ENCODE data around the gene CXCL11. TPM values are rescaled to one million over a fixed set of nuclear protein-coding genes. Genes with fewer than 3 reads are reported as not detected.

CXCL11 gene
- total RNA-seq, 1 experiment from 2014 or later, result not detected

- intact Hi-C loops (cut with micrococcal nuclease; ENCODE audit: unreplicated experiment), result no loop called here
- POLR2A ChIA-PET (ENCODE audit: unreplicated experiment), result no interaction called here
Observed at GRCh38 chr4:76072760-76073159, 36.9 kb upstream of the CXCL11 start.

GRCh38 chr4:76067652-76068286 lies 31.9 kb upstream of the CXCL11 start:
- Histone ChIP-seq H3K27ac (no peak overlapping the region), H3F3A (ENCODE audit: insufficient read depth, low read depth) (no peaks in the 10 kb centered on the region), H3K79me2 (ENCODE audit: low read depth) (no peaks in the 10 kb centered on the region), H3K4me3 (no peak overlapping the region), H3K36me3 (ENCODE audit: low read depth) (no peaks in the 10 kb centered on the region), H3K9me2 (ENCODE audit: insufficient read depth) (no peaks in the 10 kb centered on the region), H4K20me1 (ENCODE audit: insufficient read depth) (no peaks in the 10 kb centered on the region), H3K4me1 (replicated peaks; ENCODE audit: insufficient read depth) (no peaks in the 10 kb centered on the region), H2AFZ (no peak overlapping the region), H3K27me3 (ENCODE audit: insufficient read depth, low read depth) (no peaks in the 10 kb centered on the region), H3K4me2 (no peak overlapping the region), H3K9me3 (ENCODE audit: insufficient read depth, low read depth) (no peaks in the 10 kb centered on the region)
- TF ChIP-seq EZH2 (IDR thresholded peaks at IDR 0.05; ENCODE audit: low read depth), result no peak
- TF ChIP-seq, protein P1, sequence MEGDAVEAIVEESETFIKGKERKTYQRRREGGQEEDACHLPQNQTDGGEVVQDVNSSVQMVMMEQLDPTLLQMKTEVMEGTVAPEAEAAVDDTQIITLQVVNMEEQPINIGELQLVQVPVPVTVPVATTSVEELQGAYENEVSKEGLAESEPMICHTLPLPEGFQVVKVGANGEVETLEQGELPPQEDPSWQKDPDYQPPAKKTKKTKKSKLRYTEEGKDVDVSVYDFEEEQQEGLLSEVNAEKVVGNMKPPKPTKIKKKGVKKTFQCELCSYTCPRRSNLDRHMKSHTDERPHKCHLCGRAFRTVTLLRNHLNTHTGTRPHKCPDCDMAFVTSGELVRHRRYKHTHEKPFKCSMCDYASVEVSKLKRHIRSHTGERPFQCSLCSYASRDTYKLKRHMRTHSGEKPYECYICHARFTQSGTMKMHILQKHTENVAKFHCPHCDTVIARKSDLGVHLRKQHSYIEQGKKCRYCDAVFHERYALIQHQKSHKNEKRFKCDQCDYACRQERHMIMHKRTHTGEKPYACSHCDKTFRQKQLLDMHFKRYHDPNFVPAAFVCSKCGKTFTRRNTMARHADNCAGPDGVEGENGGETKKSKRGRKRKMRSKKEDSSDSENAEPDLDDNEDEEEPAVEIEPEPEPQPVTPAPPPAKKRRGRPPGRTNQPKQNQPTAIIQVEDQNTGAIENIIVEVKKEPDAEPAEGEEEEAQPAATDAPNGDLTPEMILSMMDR (conservative IDR thresholded peaks at IDR 0.05), result peak; percentile 80
- peak; percentile 40 to 44 for DNase-seq
- no TSS peak for BruUV-seq (replicated peaks)
- ChIA-PET CTCF (no interaction called here), POLR2A (ENCODE audit: unreplicated experiment) (no interaction called here)
- intact Hi-C loops (cut with micrococcal nuclease; ENCODE audit: unreplicated experiment), result loop anchor here (1.0 to 5.0 kb wide), 3 partner anchors 71 to 170 kb away; no protein-coding TSS in a partner anchor

More at GRCh38 chr4:76072760-76073159, 36.9 kb upstream of the CXCL11 start:
- Histone ChIP-seq H4K20me1 (ENCODE audit: insufficient read depth) (no peaks in the 10 kb centered on the region), H3K4me2 (no peak overlapping the region), H3K4me1 (replicated peaks; ENCODE audit: insufficient read depth) (no peaks in the 10 kb centered on the region), H3K9me3 (ENCODE audit: insufficient read depth, low read depth) (no peaks in the 10 kb centered on the region), H3K4me3 (no peak overlapping the region), H3K36me3 (ENCODE audit: low read depth) (no peaks in the 10 kb centered on the region), H3K27me3 (ENCODE audit: insufficient read depth, low read depth) (no peaks in the 10 kb centered on the region), H3K9me2 (ENCODE audit: insufficient read depth) (no peaks in the 10 kb centered on the region), H3K27ac (no peak overlapping the region), H3F3A (ENCODE audit: insufficient read depth, low read depth) (no peaks in the 10 kb centered on the region), H3K79me2 (ENCODE audit: low read depth) (no peaks in the 10 kb centered on the region), H2AFZ (no peak overlapping the region)
- CTCF ChIA-PET, result no interaction called here
- TF ChIP-seq, protein P1 (conservative IDR thresholded peaks at IDR 0.05), result no peak
- TF ChIP-seq EZH2 (IDR thresholded peaks at IDR 0.05; ENCODE audit: low read depth), result no peak
- no peak for DNase-seq
- BruUV-seq (replicated peaks), result no TSS peak

DNA sequence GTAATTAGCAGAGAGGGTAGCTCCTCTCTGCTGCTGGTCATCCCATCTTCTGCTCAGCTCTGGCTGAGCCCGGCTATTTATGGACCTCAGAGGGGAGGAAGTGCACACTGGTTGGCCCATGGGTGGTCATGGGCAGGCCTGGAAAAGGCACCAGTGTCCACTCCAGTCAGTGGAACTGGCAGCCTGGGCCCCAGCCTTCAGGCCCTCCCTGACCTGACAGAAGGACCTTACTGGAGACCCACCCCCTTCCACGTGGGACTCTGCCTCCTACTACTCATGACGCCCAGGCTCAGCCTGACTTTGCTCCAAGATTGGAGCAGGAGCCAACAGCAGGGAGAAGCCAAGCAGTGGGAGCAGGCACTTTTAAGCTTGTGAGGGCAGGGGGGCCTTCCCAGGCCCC lies 30.7 kb upstream of the CXCL11 start:
- intact Hi-C loops (cut with micrococcal nuclease; ENCODE audit: unreplicated experiment), result loop anchor here (5.0 kb wide), 2 partner anchors 149 to 169 kb away; no protein-coding TSS in a partner anchor
- no TSS peak for BruUV-seq (replicated peaks)
- POLR2A ChIA-PET (ENCODE audit: unreplicated experiment), result interaction anchor here (0.7 kb wide), 1 partner anchor 67 kb away, joined by 3 read pairs; no protein-coding TSS in a partner anchor
- DNase-seq, result no peak
- Histone ChIP-seq H3K36me3 (ENCODE audit: low read depth) (no peaks in the 10 kb centered on the region), H3K9me3 (ENCODE audit: insufficient read depth, low read depth) (no peaks in the 10 kb centered on the region), H3K27ac (no peak overlapping the region), H3K4me3 (no peak overlapping the region), H3K27me3 (ENCODE audit: insufficient read depth, low read depth) (no peaks in the 10 kb centered on the region), H3F3A (ENCODE audit: insufficient read depth, low read depth) (no peaks in the 10 kb centered on the region), H2AFZ (no peak overlapping the region), H4K20me1 (ENCODE audit: insufficient read depth) (no peaks in the 10 kb centered on the region), H3K79me2 (ENCODE audit: low read depth) (no peaks in the 10 kb centered on the region), H3K4me2 (no peak overlapping the region), H3K9me2 (ENCODE audit: insufficient read depth) (no peaks in the 10 kb centered on the region), H3K4me1 (replicated peaks; ENCODE audit: insufficient read depth) (no peaks in the 10 kb centered on the region)
- CTCF ChIA-PET, result no interaction called here
- TF ChIP-seq EZH2 (IDR thresholded peaks at IDR 0.05; ENCODE audit: low read depth), result no peak
- TF ChIP-seq, protein P1 (conservative IDR thresholded peaks at IDR 0.05), result no peak
